HT1080 (cell line): ENCODE data around the gene NTSR1. TPM values are rescaled to one million over a fixed set of nuclear protein-coding genes. Genes with fewer than 3 reads are reported as not detected.

Experiments
- DNase-seq: peaks from one replicate; pipeline ENCODE4 v3.0.0-alpha.2; 2015; ENCODE audit warnings: low read depth
- total RNA-seq: library from RNA; depleted of rRNA; stranded (reverse); fragments of >200 nt; shearing (Covaris generic); gene quantifications from 2 replicates; pipeline ENCODE4 v1.2.3, GENCODE V29; 2014

Gene NTSR1
- total RNA-seq, 1 experiment from 2014 or later: 0.19 TPM

- DNase-seq: no peak
Observed at GRCh38 chr20:62768551-62769287, 60.1 kb downstream of the NTSR1 start.

DNA sequence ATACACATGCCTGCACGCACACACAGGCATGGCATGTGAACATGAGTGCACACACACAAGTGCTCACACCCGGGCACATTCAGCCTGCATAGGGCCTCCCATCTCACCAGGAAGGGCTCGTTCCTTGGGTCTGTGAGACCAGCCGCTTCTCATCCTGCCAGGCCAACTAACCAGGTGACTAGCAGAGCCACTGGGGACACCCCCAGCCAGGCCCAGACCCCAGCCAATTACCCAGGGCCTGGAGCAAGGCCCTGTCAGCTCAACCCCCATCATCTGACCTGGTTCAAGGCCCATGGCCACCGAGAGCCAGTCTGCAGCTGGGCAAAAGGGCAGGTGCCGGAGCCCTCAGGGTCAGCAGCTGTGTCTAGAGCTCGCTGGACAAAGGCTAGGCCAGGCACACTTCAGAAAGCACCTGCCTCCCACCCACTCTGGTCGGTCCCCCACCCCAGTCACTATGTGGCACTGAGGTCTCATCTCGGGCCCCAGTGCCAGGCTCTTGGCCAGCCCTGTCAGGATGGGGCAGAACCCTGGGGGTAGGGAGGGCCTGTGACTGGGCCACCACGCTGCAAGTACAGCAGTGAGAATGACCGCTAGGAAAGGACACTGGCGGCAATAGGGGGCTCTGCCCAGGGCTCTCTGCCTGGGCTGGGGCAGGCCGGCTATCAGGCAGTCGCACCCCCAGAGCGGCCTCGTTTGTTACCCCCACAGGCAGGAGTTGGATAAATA lies 60.9 kb downstream of the NTSR1 start:
- no peak for DNase-seq

GRCh38 chr20:62770111-62770910 lies 61.7 kb downstream of the NTSR1 start:
- DNase-seq: no peak

DNA sequence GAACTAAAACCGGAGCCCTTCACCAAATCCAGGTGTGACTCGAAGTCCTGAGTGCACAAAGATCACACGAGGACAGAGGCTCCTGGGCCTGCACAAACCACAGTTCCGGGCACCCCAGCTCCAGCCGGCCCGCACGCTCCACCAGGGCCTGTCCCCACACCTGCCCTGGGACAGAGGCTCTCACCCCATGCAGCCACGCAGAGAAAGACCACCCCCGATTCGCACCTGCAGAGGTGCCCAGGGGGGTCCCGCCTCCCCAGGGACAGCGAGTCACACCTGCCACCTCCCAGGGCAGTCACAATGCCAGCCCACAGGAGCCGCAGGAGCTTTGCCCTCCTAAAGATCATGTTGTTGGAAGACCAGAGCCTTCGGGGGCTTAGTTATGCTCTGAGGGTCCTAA lies 62.3 kb downstream of the NTSR1 start:
- no peak for DNase-seq

GRCh38 chr20:62771396-62772102 lies 62.9 kb downstream of the NTSR1 start:
- DNase-seq: no peak

DNA sequence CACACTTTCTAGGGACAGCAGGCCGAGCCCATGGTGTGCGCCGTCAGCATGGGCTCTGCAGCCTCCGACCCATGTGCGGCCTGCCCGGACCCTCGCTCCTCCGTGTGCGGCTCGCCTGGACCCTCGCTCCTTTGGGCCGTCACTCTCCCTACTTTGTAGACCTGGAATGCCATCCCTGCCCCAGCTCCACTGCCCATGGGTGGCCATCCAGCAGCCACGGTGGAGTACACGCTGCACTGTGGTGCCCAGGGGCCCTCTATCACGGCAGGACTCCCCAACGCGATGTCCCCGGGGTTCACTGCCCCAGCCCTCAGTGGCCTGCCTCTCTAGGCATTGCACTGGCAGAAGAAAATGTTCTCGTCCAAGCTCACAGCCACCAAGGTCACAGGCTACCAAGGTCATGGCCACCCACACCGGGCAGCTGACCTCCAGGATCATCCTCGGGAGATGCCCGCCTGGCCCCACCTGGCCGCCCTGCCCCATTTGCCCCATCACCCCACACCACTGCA lies 63.5 kb downstream of the NTSR1 start:
- DNase-seq: no peak

DNA sequence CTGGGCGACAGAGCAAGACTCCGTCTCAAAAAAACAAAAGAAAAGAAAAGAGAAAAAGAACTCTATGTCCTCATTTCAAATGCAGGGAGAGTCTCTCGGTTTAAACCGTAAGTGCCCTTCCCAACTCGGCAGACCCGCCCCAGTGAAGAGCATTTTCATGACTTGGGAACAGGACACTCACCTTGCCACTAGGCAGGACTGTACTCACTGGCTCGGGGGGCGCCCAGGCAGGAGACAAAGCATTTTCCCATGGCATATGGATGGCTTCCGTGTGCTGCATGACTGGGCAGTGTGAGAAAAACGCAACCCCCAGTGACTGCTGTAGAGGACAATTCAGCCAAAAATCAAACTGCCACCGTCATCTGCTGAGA lies 64.0 kb downstream of the NTSR1 start:
- no peak for DNase-seq

- no peak for DNase-seq
Observed at GRCh38 chr20:62772990-62773844, 64.6 kb downstream of the NTSR1 start.

DNA sequence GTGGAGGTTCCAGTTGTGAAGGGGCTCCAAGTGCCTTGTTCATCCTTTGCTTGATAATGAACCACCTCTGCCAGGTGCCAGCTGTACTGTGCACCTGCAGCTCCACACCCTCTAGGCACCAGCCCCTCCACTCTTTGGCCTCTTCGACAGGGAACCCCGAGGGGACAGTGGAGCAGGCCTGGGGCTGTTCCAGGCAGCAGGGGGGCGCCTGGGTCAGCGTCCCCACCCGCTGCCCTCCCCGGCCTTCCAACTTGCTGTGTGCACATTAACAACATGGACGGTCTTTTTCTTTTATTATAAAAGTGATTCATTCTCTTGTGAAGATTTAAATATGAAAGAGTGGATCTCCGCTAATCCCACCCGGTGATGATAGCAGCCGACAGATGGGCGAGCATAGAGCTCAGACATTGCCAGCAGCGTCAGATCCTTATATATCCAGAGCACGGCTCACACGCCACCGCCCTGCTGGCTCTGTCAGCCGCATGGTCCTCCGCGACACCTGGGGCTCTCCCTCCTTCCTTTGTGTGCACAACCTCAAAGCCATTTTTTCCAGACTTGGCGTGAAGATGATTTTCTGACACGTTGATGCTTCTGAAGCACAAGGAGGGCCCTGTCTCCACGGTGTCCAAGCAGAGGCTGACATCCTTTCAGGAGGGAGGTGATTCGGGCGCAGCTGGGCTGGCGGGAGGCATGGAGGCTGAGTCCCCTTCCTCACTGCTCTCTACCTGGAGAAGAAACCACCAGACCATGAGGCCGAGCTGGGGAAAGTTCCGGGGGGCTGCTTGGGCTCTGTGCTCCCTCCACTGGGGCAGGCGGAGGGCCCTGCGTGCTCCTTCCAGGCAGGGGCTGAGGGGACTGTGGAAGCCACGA lies 65.4 kb downstream of the NTSR1 start:
- DNase-seq: no peak

DNA sequence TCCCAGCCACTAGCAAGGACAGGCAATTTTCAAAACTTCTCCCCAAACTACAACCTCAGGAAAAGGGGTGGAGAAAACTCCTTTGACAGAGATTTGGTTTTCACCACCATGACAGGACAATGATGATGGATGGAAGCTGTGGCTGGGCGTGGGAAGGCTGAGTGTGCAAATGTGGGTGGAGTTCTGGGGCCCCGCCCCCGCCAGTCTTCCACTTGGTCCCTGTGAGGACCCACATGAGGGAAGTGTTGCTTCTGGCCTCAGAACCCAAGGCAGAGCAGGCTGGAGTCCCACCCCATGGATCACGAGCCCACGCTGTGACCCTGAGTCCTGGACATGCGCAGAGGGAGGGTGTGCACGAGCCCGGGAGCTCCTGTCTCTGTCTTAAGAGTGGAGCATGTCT lies 66.1 kb downstream of the NTSR1 start:
- no peak for DNase-seq

DNA sequence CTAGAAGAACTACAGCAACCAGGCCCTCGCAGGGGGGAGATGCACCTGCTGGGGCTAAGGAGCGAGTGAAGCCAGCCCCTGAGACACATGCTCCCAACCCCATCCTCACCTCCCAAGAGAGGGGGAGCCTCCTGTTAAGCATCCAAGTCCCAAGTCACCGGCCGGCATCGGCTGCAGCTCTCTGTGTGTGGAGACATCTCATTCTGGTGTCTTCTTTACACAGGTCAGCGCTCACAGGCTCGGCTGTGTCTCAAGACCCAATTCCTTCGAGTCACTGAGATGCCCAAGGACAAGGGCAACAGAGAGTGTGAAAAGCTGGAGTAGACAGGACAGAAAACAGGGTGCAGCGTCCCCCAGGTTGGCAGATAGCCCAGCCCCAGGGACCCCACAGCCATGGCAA lies 66.6 kb downstream of the NTSR1 start:
- no peak for DNase-seq

DNA sequence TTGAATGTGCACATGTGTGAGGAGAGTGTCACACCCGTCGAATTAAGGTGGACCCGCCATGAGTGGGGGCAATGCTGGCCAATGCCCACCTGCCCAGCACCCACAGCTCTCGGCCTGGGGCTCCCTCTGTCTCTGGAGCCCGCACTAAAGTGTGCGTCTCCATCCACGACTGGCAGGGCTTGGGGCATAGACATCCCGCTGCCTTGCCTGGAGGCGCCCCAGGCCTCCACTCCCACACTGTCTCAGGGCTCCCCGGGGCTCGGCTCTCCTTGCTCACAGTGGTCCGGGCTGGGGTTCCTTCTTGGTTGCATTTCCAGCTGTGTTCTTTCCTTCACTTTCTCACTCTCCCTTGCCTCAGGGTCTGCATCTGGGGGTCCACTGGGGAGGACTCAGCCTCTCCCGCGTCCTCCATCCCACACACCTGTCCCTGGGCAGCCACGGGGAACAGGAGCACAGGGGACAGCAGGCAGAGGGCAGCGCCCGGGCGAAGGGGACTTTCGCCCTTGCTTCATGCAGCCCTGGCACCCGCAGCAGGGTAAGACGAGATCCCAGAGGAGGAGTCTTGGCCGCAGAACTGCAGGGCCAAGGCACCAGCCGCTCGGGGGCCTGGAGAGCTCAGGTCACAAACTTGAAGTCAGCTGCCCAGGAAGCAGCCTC lies 67.5 kb downstream of the NTSR1 start:
- no peak for DNase-seq

- DNase-seq: no peak
Observed at GRCh38 chr20:62776692-62777527, 68.3 kb downstream of the NTSR1 start.

DNA sequence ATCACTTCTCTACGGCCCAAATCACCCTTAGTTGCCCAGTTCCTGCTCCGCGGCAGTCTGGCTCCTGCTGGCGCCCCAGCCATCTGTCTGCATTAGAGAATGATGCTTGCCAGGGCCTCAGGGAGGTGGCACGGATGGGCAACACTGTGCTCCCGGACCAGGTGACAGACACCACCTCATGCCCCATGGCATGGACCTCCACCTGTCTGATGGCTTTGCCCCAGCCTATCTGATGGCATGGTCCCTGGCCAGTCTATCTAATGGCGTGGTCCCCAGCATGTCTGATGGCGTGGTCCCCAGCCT lies 68.8 kb downstream of the NTSR1 start:
- DNase-seq: no peak

GRCh38 chr20:62778058-62778457 lies 69.4 kb downstream of the NTSR1 start:
- DNase-seq: no peak

GRCh38 chr20:62778601-62779416 lies 70.2 kb downstream of the NTSR1 start:
- no peak for DNase-seq

- DNase-seq: no peak
Observed at GRCh38 chr20:62779417-62779685, 70.7 kb downstream of the NTSR1 start.

DNA sequence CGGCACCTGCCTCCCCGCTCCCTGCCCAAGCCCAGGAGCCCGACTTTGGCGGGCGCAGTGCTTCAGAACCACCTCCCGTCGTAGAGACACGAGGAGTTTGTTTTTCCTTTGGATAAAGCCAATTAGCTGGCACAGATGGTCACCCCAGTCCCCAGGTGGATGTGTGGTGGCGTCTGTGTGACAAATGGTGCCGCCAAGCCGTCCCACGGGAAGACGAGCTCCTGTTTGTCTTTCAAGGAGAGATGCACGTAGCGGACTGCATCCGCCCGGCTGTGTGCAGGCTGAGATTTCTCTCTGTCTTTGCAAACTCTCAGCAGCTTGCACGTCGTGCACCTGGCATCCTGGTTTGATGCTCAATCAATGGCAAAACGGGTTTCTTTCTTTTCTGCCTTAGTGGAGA lies 71.6 kb downstream of the NTSR1 start:
- no peak for DNase-seq
